ENCODE measurements around the gene GPR142. TPM values are rescaled to one million over a fixed set of nuclear protein-coding genes. Genes with fewer than 3 reads are reported as not detected.

Gene GPR142
- under 1 TPM; 0.55 to 0.87 TPM for total RNA-seq
- 0.51 TPM for polyA plus RNA-seq (ENCODE audit: insufficient read depth, low read depth, low replicate concordance)
- long read RNA-seq, donor 1: 0 reads
- long read RNA-seq, donor 2: 0 reads

- TF ChIP-seq POLR2A (IDR thresholded peaks at IDR 0.05) (no peak), CTCF (IDR thresholded peaks at IDR 0.05) (no peak)
- Histone ChIP-seq H3K27me3 (no peaks in the 10 kb centered on the region), H3K4me3 (no peak within 1 kb of the TSS), H3K36me3 (ENCODE audit: low read depth, missing control alignments) (no peaks in the 10 kb centered on the region), H3K27ac (no peak within 1 kb of the TSS), H3K9me3 (no peaks in the 10 kb centered on the region), H3K4me1 (peaks cover 3% of the 10 kb centered on the region)
- 81 to 94% methylated on average over 3 to 5 of the region's 5 CpGs for WGBS, 2 donors
- no peak for DNase-seq
- intact Hi-C loops (cut with DNase I; ENCODE audit: low total_unique reads): loop anchor here (10.0 kb wide), 1 partner anchor 162 kb away; the partner anchor contains the start of gene RPL38
Observed at GRCh38 chr17:74367206-74367605, at the start of gene GPR142. Gene GPR142, plus strand, starts transcription at chr17:74367506. Its CDS starts 2,035 bp downstream, at chr17:74369541.

- Histone ChIP-seq H3K27ac (no peak overlapping the region), H3K9me3 (no peaks in the 10 kb centered on the region), H3K4me3 (no peak overlapping the region), H3K36me3 (ENCODE audit: low read depth, missing control alignments) (no peaks in the 10 kb centered on the region), H3K27me3 (no peaks in the 10 kb centered on the region), H3K4me1 (no peaks in the 10 kb centered on the region)
- DNase-seq: no peak
- TF ChIP-seq POLR2A (IDR thresholded peaks at IDR 0.05) (no peak), CTCF (IDR thresholded peaks at IDR 0.05) (no peak)
- 90 to 93% methylated on average over 10 of the region's 10 CpGs for WGBS, 2 donors
- intact Hi-C loops (cut with DNase I; ENCODE audit: low total_unique reads): no loop called here
Observed at GRCh38 chr17:74318391-74318790, 48.9 kb upstream of the GPR142 start.

GRCh38 chr17:74324521-74324920 is 42.8 kb upstream of the GPR142 start:
- Histone ChIP-seq H3K9me3 (no peaks in the 10 kb centered on the region), H3K27me3 (no peaks in the 10 kb centered on the region), H3K4me1 (peaks cover 8% of the 10 kb centered on the region), H3K27ac (no peak overlapping the region), H3K4me3 (no peak overlapping the region), H3K36me3 (ENCODE audit: low read depth, missing control alignments) (no peaks in the 10 kb centered on the region)
- intact Hi-C loops (cut with DNase I; ENCODE audit: low total_unique reads): no loop called here
- TF ChIP-seq CTCF (IDR thresholded peaks at IDR 0.05): no peak
- no peak for TF ChIP-seq POLR2A (IDR thresholded peaks at IDR 0.05)
- WGBS, 2 donors: 84 to 87% methylated on average over 6 of the region's 6 CpGs
- no peak for DNase-seq

- Histone ChIP-seq H3K4me3 (peak overlapping the region; percentile 33 to 41), H3K36me3 (ENCODE audit: low read depth, missing control alignments) (no peaks in the 10 kb centered on the region), H3K4me1 (peaks cover 8% of the 10 kb centered on the region), H3K9me3 (no peaks in the 10 kb centered on the region), H3K27me3 (no peaks in the 10 kb centered on the region), H3K27ac (no peak overlapping the region)
- intact Hi-C loops (cut with DNase I; ENCODE audit: low total_unique reads): no loop called here
- DNase-seq: no peak
- TF ChIP-seq POLR2A (IDR thresholded peaks at IDR 0.05): no peak
- TF ChIP-seq CTCF (IDR thresholded peaks at IDR 0.05): no peak
- 30% methylated on average over 11 of the region's 11 CpGs; no CpG with 5 or more reads in 1 of the 2 donors for WGBS, 2 donors
Observed at GRCh38 chr17:74325376-74325742, 41.9 kb upstream of the GPR142 start.

- Histone ChIP-seq H3K27ac (no peak within 1 kb of the TSS), H3K36me3 (ENCODE audit: low read depth, missing control alignments) (no peaks in the 10 kb centered on the region), H3K27me3 (no peaks in the 10 kb centered on the region), H3K9me3 (no peaks in the 10 kb centered on the region), H3K4me1 (peaks cover 8% of the 10 kb centered on the region), H3K4me3 (peak within 1 kb of the TSS; percentile 33 to 41)
- peak; percentile 26 for DNase-seq
- 6% methylated on average over 38 of the region's 73 CpGs; no CpG with 5 or more reads in 1 of the 2 donors for WGBS, 2 donors
- TF ChIP-seq POLR2A (IDR thresholded peaks at IDR 0.05) (no peak), CTCF (IDR thresholded peaks at IDR 0.05) (no peak)
- intact Hi-C loops (cut with DNase I; ENCODE audit: low total_unique reads): no loop called here
Observed at GRCh38 chr17:74325743-74326379, 41.4 kb upstream of the GPR142 start, which contains the start of gene KIF19. Gene KIF19, plus strand, starts transcription at chr17:74326226. Its CDS starts 124 bp downstream, at chr17:74326350.
